ENCODE results near the gene PPP1R9A.
"Not testable (repeated sequence)": the region's sequence is repeated elsewhere in the genome, so short reads cannot be mapped to it uniquely, and the experiment has no call there.

PPP1R9A gene

DNA sequence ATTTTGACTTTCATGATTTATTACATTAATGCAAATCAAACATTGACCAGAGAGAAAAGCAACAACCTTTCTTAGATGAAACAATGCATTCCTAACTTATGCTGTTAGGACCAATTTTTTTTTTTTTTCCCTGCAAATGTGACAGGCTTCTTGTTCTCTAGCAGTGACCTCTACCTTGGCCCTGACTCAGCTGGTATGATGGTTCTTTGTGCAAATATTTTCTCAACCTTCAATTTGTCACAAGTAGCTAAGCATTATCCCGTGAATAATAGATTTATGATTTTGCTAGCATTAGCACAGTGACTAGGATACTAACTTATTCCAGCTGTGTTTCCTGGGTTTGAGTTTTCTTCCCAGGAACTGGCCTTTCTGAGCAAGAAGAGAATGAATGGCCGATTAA lies 64.9 kb downstream of the PPP1R9A start:
- no peak for DNase-seq (ENCODE audit: low read depth in 1 of 2, low spot score in 1 of 2)

DNA sequence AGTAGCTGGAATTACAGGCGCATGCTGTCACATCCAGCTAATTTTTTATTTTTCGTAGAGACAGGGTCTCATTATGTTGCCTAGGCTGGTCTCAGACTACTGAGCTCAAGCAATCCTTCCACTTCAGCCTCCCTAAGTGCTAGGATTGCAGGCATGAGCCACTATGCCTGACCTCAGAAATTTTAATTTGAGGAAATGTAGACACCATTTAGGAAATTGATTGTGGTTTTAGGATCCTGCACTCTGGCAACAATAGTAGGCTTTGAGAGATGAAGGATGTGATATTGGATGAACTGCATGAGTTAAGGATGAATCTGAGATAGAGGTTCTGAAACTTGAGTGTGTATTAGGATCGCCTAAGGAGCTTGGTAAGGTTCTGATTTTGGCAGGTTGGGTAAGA lies 66.5 kb downstream of the PPP1R9A start:
- no peak for DNase-seq (ENCODE audit: low read depth in 1 of 2, low spot score in 1 of 2)

DNA sequence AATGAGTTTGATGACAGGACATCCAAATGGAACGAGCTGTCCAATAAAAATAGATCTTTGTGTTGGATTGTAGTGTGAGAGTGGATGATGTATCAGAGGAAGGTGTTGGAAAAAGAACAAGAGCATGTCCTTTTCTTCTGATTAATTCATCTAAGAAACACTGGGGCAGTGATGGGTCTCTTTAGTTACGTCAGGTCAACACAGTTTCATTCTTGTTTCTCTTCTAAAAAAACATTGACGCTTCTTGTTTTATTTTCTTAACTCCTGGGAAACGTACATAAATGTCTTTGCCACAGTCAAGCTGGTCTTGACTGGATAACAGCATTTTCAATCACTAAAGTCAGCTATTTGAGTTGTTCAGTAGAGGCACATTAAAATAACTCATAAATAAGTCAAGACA lies 67.0 kb downstream of the PPP1R9A start:
- no peak for DNase-seq (ENCODE audit: low read depth in 1 of 2, low spot score in 1 of 2)

DNA sequence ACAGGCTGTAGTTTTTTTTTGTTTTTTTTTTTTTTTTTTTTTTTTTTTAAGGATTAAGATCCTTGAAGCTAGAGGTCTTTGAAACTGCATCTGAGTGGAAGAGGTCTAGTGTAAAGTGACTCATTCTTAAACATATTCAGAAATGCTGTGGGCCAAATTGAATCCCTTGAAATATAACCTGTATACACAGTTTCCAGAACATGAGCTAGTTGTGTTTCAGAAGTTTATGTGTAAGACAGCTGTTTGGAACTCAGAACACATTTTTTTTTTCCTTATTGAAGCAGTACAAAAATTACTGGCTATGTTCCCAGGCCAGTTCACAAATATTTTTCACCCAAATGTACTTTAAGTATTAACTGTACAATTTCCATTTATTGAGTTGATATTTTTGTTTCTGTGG lies 67.9 kb downstream of the PPP1R9A start:
- no peak for DNase-seq (ENCODE audit: low read depth in 1 of 2, low spot score in 1 of 2)

DNA sequence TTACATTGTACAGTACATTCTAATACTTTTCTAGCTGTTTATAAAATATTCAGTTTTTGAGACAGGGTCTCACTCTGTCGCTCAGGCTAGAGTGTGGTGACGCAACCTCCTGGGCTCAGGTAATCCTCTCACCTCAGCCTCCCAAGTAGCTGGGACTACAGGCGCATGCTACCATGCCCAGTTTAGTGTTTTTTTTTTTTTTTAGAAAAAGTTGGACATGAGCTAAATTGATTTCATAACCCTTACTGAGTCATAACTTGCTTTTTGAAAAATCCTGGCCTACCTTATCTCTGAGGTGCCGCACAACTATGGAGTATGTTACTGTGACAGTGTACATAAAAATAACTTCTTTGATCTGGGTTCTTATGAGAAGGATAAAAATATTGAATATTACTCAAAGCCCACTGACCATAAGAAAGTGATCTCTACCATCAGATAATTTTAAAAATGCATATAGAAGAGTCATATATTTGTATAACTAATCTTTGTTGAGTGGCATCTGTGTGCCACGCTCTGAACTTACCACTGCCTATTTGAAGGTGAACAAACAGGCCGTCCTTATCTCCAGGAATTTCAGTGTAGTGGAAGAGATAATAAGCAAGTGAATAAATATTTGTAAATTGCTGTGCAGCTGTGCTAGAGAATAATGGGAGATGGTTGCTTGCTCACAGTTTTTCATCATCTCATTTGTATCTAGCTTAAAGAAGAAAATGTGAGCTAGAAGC lies 73.2 kb downstream of the PPP1R9A start:
- DNase-seq (ENCODE audit: low read depth in 1 of 2, low spot score in 1 of 2), result no peak

DNA sequence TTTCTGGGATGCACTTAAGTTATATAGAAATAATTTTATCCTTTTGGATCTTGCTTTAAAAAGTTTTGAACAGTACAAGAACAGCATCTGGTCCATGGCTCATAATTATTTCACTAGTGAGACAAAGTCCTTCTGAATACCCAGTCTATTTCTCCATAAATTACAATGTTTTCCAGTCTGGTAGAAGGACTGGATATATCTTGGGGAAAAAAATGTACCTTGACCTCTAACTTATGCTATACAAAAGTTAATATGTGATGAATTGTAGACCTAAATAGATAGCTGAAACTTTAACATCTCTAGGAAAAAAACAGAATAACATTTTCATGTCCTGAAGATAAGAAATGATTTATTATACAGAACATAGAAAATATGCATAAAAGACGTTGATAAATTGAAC lies 88.5 kb downstream of the PPP1R9A start:
- no peak for DNase-seq (ENCODE audit: low read depth in 1 of 2, low spot score in 1 of 2)

DNA sequence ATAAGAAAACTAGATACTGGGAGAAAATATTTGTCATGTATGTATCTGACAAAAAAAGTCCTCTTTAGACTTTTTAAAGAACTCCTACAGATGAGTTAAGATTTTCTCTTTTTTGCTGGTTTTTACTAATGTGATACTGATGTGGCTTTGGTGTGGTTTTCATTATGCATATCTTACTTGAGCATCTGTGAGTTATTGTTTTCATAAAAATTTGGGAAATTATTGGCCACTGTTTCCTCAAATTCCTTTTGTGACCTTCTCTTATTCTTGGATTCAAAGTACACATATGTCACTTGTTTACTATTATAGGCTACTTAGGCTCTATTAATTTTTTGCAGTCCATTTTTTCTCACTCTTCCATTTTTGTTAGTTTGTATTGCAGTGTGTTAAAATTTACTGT lies 89.0 kb downstream of the PPP1R9A start:
- DNase-seq (ENCODE audit: low read depth in 1 of 2, low spot score in 1 of 2), result no peak

DNA sequence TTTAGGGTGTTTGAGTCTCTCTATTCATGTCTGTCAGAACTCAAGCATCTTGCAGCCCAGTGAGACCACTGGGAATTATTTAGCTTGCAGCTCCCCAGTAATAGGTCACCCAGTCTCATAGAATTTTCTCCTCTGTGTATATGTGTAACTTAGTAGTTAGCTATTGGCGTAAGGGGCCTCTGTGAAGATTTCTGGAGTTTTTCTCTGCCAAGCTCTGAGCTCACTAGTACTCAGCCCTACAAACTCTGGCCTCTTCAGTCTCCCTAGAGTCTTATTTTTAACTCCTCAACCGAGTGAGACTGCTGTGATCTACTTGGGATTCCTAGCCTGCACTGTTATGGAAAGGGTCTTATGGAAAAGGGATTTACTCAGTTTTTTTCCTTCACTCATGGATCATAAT lies 90.2 kb downstream of the PPP1R9A start:
- no peak for DNase-seq (ENCODE audit: low read depth in 1 of 2, low spot score in 1 of 2)

DNA sequence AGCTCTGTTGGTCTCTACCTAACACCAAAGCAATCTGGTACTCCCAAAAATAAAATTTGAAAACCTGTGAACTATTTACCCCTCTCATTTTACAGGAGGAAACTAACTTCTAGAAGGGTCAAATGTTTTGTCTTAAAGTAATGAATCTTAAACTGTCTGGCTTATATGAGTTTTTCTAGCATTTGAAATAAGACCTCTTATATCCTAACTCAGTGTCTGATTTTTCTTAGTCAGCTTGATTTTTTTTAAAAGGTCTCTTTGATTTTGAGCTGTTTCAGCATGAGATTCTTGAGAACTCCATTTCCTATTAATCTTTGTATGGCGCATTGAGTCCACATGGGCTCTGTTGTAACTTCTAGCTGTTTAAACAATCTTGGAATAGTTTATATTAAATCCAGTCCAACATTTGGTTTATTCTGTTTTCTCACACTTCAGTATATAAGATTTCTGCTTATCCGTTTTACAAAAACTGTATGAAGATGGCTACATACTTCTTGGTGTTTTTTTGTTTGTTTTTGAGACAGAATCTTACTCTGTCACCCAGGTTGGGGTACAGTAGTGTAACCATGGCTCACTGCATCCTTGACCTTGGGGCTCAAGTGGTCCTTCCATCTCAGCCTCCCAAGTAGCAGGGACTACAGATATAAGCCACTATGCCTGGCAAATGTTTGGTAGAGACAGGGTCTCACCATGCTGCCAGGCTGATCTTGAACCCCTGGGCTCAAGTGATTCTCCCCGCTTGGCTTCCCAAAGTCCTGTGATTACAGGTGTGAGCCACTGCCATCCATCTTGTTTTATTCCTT lies 91.1 kb downstream of the PPP1R9A start:
- DNase-seq (ENCODE audit: low read depth in 1 of 2, low spot score in 1 of 2), result no peak

DNA sequence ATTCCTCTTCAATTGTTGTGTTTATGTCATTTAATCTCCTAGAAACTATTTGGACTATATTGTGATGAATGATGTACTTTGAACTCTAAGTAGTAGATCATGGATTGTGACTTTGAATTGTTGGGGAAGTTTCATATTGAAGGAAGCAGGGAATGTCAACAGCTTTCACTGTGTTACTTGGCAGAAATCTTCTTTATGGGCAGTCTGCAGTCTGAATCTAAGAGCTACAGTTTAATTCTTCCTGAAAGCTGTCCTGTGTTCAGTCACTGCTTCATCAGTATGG lies 91.6 kb downstream of the PPP1R9A start:
- DNase-seq (ENCODE audit: low read depth in 1 of 2, low spot score in 1 of 2), result no peak

DNA sequence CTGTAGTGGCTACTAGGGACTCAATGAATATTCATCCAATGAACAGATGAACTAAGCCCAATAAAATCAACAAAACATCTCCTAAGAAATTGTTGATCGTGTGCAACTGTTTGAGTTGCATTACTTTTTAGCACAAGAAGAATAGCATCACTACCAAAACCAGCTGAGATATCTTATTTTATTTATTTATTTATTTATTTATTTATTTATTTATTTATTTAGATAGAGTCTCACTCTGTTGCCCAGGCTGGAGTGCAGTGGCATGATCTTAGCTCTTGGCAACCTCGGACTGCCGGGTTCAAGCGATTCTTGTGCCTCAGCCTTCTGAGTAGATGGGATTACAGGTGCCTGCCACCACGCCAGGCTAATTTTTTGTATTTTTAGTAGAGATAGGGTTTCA lies 92.2 kb downstream of the PPP1R9A start:
- DNase-seq (ENCODE audit: low read depth in 1 of 2, low spot score in 1 of 2), result not testable (repeated sequence)

DNA sequence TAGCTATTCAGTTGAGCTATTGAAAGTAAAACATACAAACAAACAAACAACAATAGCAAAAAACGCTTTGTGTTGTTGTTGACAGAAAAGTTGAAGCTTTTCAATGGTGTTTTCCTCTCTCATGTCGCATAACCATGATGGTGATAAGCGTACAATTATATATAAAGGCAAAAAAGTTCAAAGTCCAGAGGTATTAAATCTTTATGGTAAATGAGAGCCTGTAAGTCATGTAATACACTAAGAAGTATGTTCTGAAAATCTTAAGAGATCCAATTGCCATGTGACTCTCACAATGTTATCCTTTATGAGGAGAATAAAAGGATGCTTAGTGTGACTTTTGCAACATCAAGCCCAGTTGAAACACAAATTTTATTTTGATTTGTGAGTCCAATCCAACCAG lies 93.9 kb downstream of the PPP1R9A start:
- no peak for DNase-seq (ENCODE audit: low read depth in 1 of 2, low spot score in 1 of 2)

DNA sequence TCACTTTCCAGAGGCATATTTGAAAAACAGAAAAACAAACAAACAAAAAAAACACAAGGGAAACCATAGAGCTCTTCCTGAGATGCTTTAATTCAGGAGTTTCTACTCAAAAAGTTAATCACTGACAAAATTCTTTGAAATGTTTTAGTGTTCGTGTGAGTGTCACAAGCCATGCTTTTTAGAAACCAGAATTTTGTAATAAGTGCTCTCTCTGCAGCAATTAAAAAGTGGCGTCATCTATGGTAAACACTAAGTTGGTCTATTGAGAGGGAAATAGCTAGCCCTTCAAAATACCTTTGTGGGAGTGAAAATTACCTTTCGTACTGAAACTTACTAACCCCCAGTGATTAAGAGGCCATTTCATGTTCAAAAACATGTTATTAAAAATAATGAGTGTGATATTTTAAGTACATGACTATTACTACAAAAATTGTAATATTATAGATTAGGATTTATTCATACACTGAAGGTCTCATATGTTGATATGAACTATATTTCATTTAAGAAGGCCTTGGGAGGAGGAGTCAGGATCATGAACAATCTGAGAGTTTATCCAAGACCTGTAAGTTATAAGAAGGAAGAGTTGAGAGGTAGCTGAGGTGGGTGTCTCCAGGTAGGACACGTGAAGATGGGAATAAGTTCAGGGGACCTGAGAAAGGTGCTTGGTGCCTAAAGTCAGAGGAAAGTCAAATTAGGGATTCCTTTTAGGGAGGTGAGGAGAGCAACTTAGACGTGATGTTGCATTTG lies 94.6 kb downstream of the PPP1R9A start:
- no peak for DNase-seq (ENCODE audit: low read depth in 1 of 2, low spot score in 1 of 2)

DNA sequence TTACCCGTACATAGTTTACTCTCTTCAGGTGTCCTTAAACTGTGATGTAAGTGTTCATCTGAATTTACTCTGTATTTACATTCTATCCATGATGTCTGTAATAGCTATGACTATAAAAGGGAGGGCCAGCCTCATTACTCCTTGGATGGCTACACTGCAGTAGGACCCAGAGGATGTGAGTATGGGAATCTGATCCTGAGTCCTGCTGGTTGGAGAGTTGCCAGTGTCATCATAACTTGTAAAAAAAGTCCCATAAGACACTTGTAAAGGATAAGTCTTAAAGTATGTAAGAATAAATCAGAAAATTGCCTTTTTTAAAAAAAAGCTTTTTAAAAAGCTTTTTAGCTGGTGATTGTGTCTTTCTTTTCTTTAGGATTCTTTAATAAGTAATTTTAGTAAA lies 95.4 kb downstream of the PPP1R9A start:
- no peak for DNase-seq (ENCODE audit: low read depth in 1 of 2, low spot score in 1 of 2)

DNA sequence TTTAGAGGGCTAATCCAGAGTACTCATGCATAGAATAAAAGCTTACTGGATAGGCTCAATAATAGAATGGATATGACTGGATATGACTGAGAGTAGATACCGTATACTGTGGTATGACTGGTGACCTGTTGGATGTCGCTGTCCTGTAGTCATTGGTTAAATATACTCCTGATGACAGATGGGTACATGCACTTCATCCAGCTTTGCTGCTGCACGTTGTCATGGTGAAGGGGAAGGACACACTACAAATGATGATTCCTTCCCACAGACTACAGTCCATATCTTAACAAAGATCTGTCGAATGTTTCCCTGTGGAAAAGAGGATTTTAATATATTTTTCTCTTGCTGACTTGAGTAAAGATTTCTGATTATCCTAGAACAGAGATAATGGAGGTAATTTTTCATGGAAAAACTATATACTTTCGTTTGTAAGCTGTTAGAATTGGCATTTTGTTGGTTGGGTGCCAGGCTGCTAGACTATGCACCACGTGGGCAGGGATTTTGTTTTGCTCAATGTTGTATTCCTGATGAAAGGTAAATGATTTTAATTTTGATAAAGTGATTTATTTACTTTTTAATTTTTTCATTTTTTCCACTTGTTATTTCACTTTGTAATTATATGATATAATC lies 97.3 kb downstream of the PPP1R9A start:
- DNase-seq (ENCODE audit: low read depth in 1 of 2, low spot score in 1 of 2), result no peak

DNA sequence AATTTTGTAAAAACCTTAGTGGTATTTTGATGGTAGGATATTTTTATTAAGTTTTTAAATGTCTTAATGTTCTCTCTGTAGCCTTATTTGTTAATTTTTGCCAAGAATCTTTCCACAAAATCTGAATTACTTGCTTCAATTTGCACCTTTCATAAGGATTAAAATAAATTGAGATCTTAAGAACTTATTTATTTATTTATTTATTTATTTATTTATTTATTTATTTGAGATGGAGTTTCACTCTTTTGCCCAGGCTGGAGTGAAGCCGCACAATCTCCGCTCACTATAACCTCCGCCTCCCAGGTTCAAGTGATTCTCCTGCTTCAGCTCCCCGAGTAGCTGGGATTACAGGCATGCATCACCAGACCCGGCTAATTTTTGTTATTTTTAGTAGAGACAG lies 98.6 kb downstream of the PPP1R9A start:
- DNase-seq (ENCODE audit: low read depth in 1 of 2, low spot score in 1 of 2), result no peak

DNA sequence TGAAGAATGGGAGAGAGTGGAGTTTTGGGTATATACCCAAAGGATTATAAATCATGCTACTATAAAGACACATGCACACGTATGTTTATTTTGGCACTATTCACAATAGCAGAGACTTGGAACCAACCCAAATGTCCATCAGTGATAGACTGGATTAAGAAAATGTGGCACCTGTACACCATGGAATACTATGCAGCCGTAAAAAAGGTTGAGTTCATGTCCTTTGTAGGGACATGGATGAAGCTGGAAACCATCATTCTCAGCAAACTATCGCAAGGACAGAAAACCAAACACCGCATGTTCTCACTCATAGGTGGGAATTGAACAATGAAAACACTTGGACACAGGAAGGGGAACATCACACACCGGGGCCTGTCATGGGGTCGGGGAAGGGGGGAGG lies 101.4 kb downstream of the PPP1R9A start:
- not testable (repeated sequence) for DNase-seq (ENCODE audit: low read depth in 1 of 2, low spot score in 1 of 2)

DNA sequence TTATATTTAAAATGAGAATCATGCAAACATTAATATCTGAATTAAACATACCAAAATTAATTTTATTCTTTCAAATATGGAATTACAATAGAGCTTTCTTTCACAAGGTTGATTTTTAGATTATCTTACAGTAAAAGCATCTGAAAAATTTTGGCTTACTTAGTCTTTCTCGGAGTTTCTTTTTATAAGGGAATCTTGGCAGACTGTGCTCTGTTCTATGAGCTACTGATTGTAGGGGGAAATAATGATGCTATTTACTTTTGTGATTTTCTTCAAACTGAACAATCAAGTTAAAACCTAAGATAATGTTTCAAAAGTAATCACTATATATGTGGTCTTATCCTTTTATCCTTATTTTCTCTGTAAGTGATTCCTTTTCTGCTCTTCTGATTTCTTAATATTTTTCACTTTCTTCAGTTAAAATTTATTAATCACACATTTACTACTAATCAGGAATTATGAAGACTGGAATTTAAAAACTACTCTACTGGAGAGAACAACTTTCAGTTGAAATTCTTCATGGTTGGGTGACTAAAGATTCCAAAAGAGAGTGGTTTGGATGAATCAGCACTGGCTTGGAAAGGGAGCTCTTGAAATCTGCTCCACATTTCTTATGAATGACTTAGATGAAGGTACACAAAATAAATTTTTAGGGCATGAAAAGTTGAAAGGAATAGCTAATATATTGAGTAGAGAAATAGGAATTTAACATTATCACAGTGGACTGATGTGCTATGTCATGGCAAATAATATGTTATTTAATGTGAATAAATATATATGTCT lies 103.9 kb downstream of the PPP1R9A start:
- no peak for DNase-seq (ENCODE audit: low read depth in 1 of 2, low spot score in 1 of 2)

DNA sequence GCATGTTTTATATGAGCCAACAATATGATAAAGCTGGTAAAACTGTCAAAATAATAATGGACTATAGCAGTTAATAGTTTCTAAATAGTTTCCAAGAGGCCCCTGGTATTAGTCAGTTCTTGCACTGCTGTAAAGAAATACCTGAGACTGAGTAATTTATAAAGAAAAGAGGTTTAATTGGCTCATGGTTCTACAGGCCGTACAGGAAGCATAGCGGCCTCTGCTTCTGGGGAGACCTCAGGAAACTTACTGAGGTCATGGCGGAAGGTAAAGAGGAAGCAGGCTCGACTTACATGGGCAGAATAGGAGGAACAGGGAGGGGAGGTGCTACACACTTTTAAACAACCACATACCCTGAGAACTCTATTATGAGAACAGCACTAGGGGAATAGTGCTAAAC lies 104.6 kb downstream of the PPP1R9A start:
- DNase-seq (ENCODE audit: low read depth in 1 of 2, low spot score in 1 of 2), result no peak

DNA sequence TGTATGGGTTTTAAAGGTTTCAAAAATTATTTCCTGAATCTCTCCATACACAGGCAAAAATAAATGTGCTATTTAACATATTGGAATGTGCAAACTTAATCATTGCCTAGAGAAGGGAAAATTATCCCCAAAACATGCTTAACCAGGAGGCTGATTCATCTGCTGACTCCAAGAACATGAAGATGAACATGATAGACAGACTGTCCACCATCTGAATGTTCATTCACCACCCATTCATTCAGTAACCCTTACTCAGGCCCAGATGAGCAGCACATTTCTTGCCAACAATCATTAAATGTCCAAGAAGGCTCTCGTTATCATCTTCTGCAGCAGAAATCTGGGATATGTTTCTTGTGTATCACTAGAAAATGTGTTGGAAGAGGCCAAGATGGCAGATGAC lies 110.6 kb downstream of the PPP1R9A start:
- no peak for DNase-seq (ENCODE audit: low read depth in 1 of 2, low spot score in 1 of 2)

DNA sequence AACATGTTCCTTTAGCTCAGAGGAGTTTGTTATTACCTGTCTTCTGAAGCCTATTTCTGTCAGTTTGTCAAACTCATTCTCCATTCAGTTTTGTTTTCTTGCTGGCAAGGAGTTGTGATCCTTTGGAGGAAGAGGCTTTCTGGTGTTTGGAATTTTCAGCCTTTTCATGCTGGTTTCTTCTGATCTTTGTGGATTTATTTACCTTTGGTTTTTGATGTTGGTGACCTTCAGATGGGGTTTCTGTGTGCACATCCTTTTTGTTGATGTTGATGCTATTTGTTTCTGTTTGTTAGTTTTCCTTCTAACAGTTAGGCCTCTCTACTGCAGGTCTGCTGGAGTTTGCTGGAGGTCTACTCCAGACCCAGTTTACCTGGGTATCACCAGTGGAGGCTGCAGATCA lies 118.6 kb downstream of the PPP1R9A start:
- no peak for DNase-seq (ENCODE audit: low read depth in 1 of 2, low spot score in 1 of 2)
